IPS DF 6.9 (cell line): Measurements from ENCODE around the gene MIPOL1.
"Not testable (repeated sequence)": the region's sequence is repeated elsewhere in the genome, so short reads cannot be mapped to it uniquely, and the experiment has no call there.

ENCODE experiments used
- DNase-seq: peaks from one replicate; pipeline ENCODE4 v3.0.0-alpha.2; 2013; ENCODE audit warnings: low read depth, low spot score
- H3K27ac ChIP-seq: one replicate; pipeline ENCODE4 v1.5.1; 2013; ENCODE audit warnings: low read length, control low read depth
- H3K27me3 ChIP-seq: 2 replicates; pipeline ENCODE4 v1.6.1; 2013; ENCODE audit warnings: mild to moderate bottlenecking, low read length; ENCODE audit not compliant: control insufficient read depth, insufficient read depth
- H3K36me3 ChIP-seq: 2 replicates; pipeline ENCODE4 v1.6.1; 2013; ENCODE audit warnings: low read length; ENCODE audit not compliant: control insufficient read depth, insufficient read depth
- H3K4me1 ChIP-seq: 2 replicates; pipeline ENCODE4 v1.6.1; 2013; ENCODE audit warnings: low read length; ENCODE audit not compliant: control insufficient read depth, insufficient read depth
- H3K4me3 ChIP-seq: 2 replicates; pipeline ENCODE4 v1.5.1; 2013; ENCODE audit warnings: mild to moderate bottlenecking, low read length
- H3K9me3 ChIP-seq: 2 replicates; pipeline ENCODE4 v1.6.1; 2013; ENCODE audit warnings: low read length, inconsistent platforms; ENCODE audit not compliant: control insufficient read depth, insufficient read depth
- WGBS: extraction: QIAGEN DNeasy Blood & Tissue Kit; methylation state at CpG from one replicate; pipeline ENCODE4 v1.1.7; 2013; ENCODE audit warnings: mixed read lengths, missing lambda C conversion rate; ENCODE audit not compliant: insufficient read length, insufficient coverage; 5-methylcytosine and 5-hydroxymethylcytosine counted together

The MIPOL1 gene

DNA sequence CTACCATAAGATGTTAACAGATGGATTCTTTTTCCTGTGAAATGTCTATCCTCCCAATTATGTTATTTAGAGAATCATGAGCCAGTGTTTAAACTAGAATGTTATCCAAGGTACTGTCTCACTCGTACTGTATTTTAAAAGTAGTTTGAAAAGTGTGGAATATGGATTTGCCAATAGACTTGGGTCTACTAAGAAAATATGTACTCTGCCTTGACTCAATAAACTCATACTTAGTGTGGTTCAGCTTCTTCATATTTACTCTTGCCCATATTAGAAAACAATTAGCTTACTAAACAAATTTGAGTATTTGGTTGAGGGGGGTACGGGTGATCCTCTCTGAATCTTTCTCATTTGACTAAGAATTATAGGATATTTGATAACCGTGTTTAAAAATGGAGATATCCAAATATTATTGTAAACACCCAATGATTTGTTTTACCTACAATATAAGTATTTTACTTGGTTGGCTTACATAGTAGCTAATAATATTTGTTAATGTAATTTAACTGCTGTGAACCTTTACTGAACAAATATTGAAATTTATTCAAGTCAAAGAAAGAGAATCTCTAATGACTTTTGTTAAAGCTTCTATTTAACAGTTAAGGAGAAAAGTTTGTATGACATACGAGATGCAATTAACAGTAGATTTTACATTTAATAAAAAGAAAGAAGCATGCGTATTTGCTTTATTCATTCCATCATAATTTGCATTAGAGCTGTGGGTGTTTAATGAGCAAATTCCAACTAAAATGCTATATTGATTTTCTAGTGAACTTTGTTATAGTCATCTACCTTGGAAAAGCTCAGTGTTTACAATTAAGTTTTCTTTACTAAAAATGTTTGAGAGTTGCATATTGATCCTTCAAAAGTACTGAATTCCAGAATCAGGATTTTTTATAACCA is 81.2 kb downstream of the MIPOL1 start:
- Histone ChIP-seq H3K9me3 (no peaks in the 10 kb centered on the region), H3K4me1 (no peaks in the 10 kb centered on the region), H3K27me3 (no peaks in the 10 kb centered on the region), H3K4me3 (no peak overlapping the region), H3K36me3 (no peaks in the 10 kb centered on the region), H3K27ac (no peak overlapping the region)
- DNase-seq, result no peak
- WGBS, result no CpG with 5 or more reads among the region's 5 CpGs

DNA sequence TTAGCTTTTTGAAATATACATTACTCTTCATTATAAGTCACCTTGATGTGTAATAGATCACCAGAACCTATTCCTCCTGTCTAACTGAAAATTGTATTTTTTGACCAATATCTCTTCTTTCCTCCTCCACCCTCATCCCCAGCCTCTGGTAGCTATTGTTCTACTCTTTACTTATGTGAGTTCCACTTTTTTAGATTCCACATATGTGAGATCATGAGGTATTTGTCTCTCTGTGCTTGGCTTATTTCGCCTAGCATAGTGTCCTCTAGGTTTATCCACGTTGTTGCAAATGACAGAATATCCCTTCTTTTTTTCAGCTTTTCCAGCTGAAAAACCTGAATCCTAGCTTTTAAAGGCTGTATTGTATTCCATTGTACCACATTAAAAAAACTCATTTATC is 82.1 kb downstream of the MIPOL1 start:
- Histone ChIP-seq H3K36me3 (no peaks in the 10 kb centered on the region), H3K4me3 (no peak overlapping the region), H3K27ac (no peak overlapping the region), H3K27me3 (no peaks in the 10 kb centered on the region), H3K9me3 (no peaks in the 10 kb centered on the region), H3K4me1 (no peaks in the 10 kb centered on the region)
- WGBS, result no CpG with 5 or more reads among the region's 2 CpGs
- no peak for DNase-seq

DNA sequence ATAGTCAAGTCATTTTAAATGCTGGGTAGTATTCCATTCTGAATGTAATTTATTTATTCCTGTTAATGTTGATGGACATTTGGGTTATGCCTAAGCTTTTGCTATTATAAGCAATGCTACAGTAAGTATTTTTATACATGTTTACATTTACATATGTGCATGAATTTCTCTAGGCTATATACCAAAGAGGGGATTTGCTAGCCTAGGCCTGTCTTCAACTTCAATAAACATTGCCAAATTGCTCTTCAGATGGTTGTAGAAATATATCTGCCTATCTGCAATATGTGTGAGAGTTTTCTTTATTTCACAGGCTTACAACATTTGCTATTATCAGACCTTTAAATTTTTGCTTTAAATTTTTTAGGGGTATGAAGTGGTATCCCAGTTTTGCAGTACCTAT is 87.0 kb downstream of the MIPOL1 start:
- Histone ChIP-seq H3K9me3 (no peaks in the 10 kb centered on the region), H3K4me1 (no peaks in the 10 kb centered on the region), H3K36me3 (no peaks in the 10 kb centered on the region), H3K27me3 (no peaks in the 10 kb centered on the region), H3K27ac (no peak overlapping the region), H3K4me3 (no peak overlapping the region)
- DNase-seq, result no peak

DNA sequence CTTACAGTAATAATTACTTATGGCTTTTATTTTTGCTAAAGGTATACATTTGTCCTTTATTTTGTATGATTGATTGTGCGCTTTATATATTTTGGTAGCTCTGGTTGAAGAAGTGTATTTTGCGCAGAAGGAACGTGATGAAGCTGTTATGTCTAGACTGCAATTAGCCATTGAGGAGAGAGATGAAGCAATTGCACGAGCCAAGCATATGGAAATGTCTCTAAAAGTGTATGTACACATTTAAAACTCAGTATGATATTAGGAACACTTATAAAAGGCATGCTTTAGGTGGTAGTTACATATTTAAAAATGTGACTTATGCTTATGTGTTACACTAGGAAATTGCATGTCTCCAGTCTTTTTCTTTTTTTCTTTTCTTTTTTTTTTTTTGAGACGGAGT is 87.5 kb downstream of the MIPOL1 start:
- no peaks in the 10 kb centered on the region for H3K36me3 ChIP-seq

DNA sequence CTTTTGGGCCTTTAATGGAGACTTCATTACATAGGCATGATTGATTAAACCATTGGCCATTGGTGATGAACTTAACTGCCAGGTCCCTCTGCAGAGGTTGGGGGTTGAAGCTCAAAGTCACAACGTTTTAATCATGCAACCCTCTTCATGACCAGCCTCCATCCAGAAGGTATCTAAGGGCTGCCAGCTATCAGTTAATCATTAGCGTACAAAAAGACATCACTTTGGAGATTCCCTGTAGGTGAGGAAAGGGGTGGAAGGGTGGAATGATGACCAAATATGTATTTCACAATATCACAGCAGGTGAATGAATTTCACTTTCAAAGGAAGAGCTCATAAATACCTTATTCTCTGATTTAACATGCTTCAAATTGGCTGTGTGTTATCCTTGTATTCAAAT is 92.0 kb downstream of the MIPOL1 start:
- Histone ChIP-seq H3K27ac (no peak overlapping the region), H3K36me3 (no peaks in the 10 kb centered on the region), H3K4me3 (no peak overlapping the region), H3K9me3 (no peaks in the 10 kb centered on the region), H3K4me1 (no peaks in the 10 kb centered on the region), H3K27me3 (no peaks in the 10 kb centered on the region)
- no peak for DNase-seq
- no CpG with 5 or more reads among the region's 2 CpGs for WGBS

More for the DNA sequence above, 87.5 kb downstream of the MIPOL1 start:
- no peak for DNase-seq
- no CpG with 5 or more reads among the region's 5 CpGs for WGBS
- no peaks in the 10 kb centered on the region for H3K4me1 ChIP-seq
- no peaks in the 10 kb centered on the region for H3K9me3 ChIP-seq
- no peaks in the 10 kb centered on the region for H3K27me3 ChIP-seq
- no peak overlapping the region for H3K27ac ChIP-seq
- H3K4me3 ChIP-seq, result no peak overlapping the region

DNA sequence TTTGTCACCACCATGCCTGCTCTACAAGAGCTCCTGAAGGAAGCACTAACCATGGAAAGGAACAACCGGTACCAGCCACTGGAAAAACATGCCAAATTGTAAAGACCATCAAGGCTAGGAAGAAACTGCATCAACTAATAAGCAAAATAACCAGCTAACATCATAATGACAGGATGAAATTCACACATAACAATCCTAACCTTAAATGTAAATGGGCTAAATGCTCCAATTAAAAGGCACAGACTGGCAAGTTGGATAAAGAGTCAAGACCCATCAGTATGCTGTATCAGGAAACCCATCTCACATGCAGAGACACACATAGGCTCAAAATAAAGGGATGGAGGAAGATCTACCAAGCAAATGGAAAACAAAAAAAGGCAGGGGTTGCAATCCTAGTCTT is 97.5 kb downstream of the MIPOL1 start:
- no CpG with 5 or more reads among the region's 1 CpG for WGBS
- not testable (repeated sequence) for H3K27ac ChIP-seq, DNase-seq, H3K4me3 ChIP-seq, H3K9me3 ChIP-seq, H3K4me1 ChIP-seq, H3K36me3 ChIP-seq, H3K27me3 ChIP-seq

DNA sequence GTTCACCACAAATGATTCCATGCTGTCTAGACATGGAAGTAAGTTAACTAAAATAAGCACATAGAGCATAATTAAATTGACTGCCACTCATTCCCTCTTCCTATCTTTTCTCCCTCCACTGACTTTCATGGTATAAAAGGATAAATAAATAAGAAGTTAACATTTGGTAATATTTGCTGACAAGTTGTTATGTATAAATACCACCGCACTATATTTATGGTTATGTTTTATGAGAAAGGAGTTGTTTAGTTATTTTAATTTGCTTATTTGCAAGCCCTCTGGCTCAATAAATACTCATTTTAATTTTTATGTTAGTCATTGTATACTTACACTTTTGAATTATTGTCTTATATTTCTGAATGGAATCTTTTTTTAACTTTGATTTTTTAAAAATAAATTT is 113.5 kb downstream of the MIPOL1 start:
- H3K4me3 ChIP-seq, result no peak overlapping the region
- whole genome bisulfite sequencing, result 100% methylated on average over 1 of the region's 1 CpG

DNA sequence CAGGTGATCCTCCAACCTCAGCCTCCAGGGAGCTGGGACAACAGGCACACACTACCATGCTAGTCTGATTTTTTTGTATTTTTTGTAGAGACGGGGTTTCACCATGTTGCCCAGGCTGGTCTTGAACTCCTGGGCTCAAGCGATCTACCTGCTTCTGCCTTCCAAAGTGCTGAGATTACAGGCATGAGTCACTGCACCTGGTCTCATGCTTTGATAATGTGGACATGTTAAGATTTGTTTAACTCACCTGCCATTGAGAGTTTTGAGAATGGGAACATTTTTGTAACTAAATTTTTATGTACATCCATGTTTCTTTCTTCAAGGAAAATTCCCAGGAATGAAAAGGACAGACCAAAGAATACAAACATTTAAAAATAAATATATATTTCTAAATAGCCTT is 121.2 kb downstream of the MIPOL1 start:
- Histone ChIP-seq H3K4me3 (no peak overlapping the region), H3K36me3 (no peaks in the 10 kb centered on the region), H3K4me1 (no peaks in the 10 kb centered on the region), H3K27ac (no peak overlapping the region), H3K9me3 (no peaks in the 10 kb centered on the region), H3K27me3 (no peaks in the 10 kb centered on the region)
- WGBS, result no CpG with 5 or more reads among the region's 2 CpGs
- DNase-seq, result no peak

More for the DNA sequence above, 113.5 kb downstream of the MIPOL1 start:
- no peak for DNase-seq
- Histone ChIP-seq H3K27me3 (no peaks in the 10 kb centered on the region), H3K36me3 (no peaks in the 10 kb centered on the region), H3K4me1 (no peaks in the 10 kb centered on the region), H3K9me3 (no peaks in the 10 kb centered on the region), H3K27ac (no peak overlapping the region)

DNA sequence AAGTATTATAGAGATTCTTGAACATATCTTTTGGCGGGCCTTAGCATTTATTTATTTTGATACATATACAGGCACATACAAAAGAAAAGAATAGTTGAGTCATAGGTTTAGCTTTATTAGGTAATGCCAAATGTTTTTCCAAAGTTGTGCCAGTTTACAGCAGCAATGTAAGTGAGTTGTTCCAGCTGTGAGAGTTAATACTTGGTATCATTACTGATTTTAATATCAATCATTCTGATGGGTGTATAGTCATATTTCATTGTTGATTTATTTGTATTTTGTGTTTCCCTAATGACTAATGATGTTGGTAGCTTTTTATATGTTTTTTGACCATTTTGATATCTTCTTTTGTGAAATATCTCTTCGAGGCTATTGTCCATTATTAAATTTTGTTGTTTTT is 122.4 kb downstream of the MIPOL1 start:
- WGBS, result no CpG with 5 or more reads among the region's 2 CpGs

DNA sequence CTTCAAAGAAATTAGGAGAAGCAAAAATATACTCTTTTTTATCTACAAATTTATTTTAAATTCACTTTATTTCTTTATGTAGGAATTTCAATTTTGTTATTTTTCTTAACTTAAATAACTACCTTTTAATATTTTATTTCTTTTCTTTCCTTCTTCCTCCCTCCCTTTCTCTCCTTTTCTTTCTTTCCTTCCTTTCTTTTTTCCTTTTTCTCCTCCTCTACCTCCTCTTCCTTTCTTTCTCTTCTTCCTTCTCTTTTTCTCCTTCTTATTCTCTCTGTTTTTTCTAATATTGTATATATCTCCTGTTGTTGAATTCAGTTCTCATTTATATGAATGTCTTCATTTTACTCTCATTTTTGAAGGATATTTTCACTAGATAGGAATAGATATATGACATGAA is 127.6 kb downstream of the MIPOL1 start:
- H3K4me3 ChIP-seq, result no peak overlapping the region
- no peak for DNase-seq
- H3K4me1 ChIP-seq, result no peaks in the 10 kb centered on the region
- H3K27ac ChIP-seq, result no peak overlapping the region
- H3K27me3 ChIP-seq, result no peaks in the 10 kb centered on the region
- no peaks in the 10 kb centered on the region for H3K36me3 ChIP-seq
- H3K9me3 ChIP-seq, result no peaks in the 10 kb centered on the region

More for the DNA sequence above, 122.4 kb downstream of the MIPOL1 start:
- Histone ChIP-seq H3K4me3 (no peak overlapping the region), H3K4me1 (no peaks in the 10 kb centered on the region), H3K27ac (no peak overlapping the region), H3K36me3 (no peaks in the 10 kb centered on the region), H3K9me3 (no peaks in the 10 kb centered on the region), H3K27me3 (no peaks in the 10 kb centered on the region)
- DNase-seq, result no peak

DNA sequence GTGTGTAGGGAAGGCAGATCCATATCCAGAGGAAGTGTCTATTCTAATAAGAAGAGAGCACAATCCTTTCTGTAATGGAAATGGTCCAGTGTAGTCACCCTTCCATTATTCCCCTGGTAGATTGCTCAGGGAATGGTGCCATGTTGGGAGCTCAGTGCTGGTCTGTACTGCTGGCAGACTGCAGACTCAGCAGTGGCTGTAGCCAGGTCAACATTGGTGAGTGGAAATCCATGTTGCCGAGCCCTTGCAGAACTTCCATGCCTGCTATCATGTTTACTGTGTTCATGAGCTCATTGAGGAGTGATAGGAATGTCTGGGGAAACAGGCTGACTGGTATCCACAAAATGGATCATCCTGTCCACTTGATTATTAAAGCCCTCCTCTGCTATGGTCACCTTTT is 128.7 kb downstream of the MIPOL1 start:
- Histone ChIP-seq H3K27ac (no peak overlapping the region), H3K27me3 (no peaks in the 10 kb centered on the region), H3K36me3 (no peaks in the 10 kb centered on the region), H3K4me3 (no peak overlapping the region), H3K9me3 (no peaks in the 10 kb centered on the region), H3K4me1 (no peaks in the 10 kb centered on the region)
- DNase-seq, result no peak
- no CpG with 5 or more reads among the region's 1 CpG for WGBS
